Naive B cell (primary cell): Measurements from ENCODE around the gene RPUSD1. TPM values are rescaled to one million over a fixed set of nuclear protein-coding genes. Genes with fewer than 3 reads are reported as not detected.

ENCODE experiments used
- ATAC-seq, 2 donors: fragments of 150-1000 bp; cut with Tn5 transposase; 2 replicates each; pipeline ENCODE4 v1.10.0; 2021; ENCODE audit warnings: low read depth in 2 of 2, mild to moderate bottlenecking in 2 of 2, moderate library complexity in 2 of 2
- DNase-seq: peaks from one replicate; pipeline ENCODE4 v3.0.0; 2022
- H3K27ac Mint-ChIP-seq, 6 donors: one replicate each; pipeline ENCODE4 v1.8.0; 2020 to 2022; ENCODE audit warnings: mild to moderate bottlenecking in 6 of 6, mixed read lengths in 6 of 6, moderate library complexity in 5 of 6, inconsistent platforms in 2 of 6
- H3K27me3 Mint-ChIP-seq, 3 donors: one replicate each; pipeline ENCODE4 v1.8.0; 2021 to 2022; ENCODE audit warnings: mixed read lengths in 3 of 3, mild to moderate bottlenecking in 1 of 3
- H3K36me3 Mint-ChIP-seq, 2 donors: one replicate each; pipeline ENCODE4 v1.8.0; 2020 to 2022; ENCODE audit warnings: mixed read lengths in 2 of 2, inconsistent platforms in 1 of 2, mild to moderate bottlenecking in 1 of 2
- H3K4me1 Mint-ChIP-seq, 3 donors: one replicate each; pipeline ENCODE4 v1.8.0; 2020 to 2022; ENCODE audit warnings: mixed read lengths in 3 of 3, inconsistent platforms in 1 of 3, mild to moderate bottlenecking in 1 of 3, moderate library complexity in 1 of 3
- H3K4me3 Mint-ChIP-seq, 8 donors: one replicate each; pipeline ENCODE4 v1.8.0; 2020 to 2022; ENCODE audit warnings: mild to moderate bottlenecking in 8 of 8, mixed read lengths in 8 of 8, moderate library complexity in 8 of 8, inconsistent platforms in 2 of 8
- H3K9me3 Mint-ChIP-seq, 7 donors: one replicate each; pipeline ENCODE4 v1.8.0; 2020 to 2022; ENCODE audit warnings: mixed read lengths in 7 of 7, mild to moderate bottlenecking in 5 of 7, inconsistent platforms in 2 of 7, moderate library complexity in 1 of 7
- polyA plus RNA-seq, 6 donors: library from polyadenylated mRNA; unstranded; fragments of 300-500 nt; fragmentation: Illumina TruSeq; gene quantifications; one replicate each; pipeline ENCODE4 v1.2.3, GENCODE V29; 2021; ENCODE audit warnings: low read depth in 6 of 6

RPUSD1 gene
- polyA plus RNA-seq, 6 donors from 2014 or later: 24.5 to 43.9 (median 33.7) TPM

DNA sequence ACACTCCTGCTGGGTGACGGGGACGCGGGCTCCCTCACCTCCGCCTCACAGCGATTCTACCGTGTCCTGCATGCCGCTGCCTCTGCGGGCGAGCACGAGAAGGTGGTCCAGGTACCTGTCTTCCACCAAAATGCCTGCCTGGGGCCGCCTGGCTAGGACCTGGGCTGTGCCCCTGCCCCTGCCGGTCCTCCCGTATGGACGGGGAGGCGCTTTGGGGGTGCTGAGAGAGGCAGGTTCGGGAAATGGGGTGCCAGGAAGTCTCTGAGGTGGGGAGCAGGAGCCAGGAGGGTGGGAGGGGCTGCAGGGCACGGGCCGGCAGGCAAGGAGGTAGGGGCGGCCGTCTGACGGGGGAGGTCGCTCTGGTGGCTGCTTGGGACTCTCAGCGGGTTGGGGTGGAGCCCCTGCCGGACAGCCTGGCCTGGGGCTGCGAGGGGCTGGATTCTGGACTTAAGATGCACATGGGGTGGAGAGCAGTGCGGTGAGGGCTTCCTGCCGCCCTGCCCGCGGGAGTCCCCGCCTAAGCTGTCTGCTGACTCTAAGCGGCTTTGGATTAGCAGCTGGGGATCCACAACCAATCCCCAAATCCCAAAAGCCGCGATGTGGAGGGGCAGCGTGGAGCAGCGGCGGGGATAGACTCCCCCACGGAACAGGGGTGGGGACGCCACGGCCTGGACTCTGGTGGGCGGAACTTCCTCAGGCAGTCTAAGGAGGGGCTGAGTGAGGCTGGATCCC lies 6.1 kb upstream of the RPUSD1 start:
- Mint-ChIP-seq H3K4me3 (peak overlapping the region in 1 of 8 donors; percentile 20), H3K27ac (no peak overlapping the region), H3K27me3 (peaks cover 0 to 16% (median 8%) of the 10 kb centered on the region in 3 donors), H3K4me1 (peaks cover 0 to 5% (median 5%) of the 10 kb centered on the region in 3 donors), H3K36me3 (peaks cover 0 to 16% of the 10 kb centered on the region in 2 donors), H3K9me3 (peaks cover 0 to 3% (median 0%) of the 10 kb centered on the region in 7 donors)
- DNase-seq (no peak), ATAC-seq (no peak)

DNA sequence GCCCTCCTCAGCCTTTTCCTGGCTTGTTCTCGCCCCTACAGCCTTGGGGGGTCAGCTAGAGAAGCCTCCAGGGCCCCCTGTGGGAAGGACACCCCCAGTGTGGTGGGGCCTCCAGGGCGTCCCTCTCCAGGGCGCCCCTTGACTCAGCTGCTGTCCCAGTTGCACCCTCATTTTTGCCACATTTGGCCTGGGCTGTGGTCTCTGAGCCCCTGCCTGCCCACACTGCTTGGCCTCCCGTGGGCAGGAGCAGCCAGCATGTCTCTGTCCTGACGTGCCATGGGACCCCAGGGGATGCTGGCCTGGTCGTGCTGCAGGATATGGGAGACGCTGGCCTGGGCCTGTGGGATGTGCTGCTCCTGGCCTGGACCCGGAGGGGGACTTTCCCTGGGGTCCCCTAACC lies 5.2 kb upstream of the RPUSD1 start:
- peaks cover 0 to 5% (median 5%) of the 10 kb centered on the region in 3 donors for H3K4me1 Mint-ChIP-seq
- DNase-seq (no peak), ATAC-seq (no peak)
- H3K27me3 Mint-ChIP-seq: peaks cover 0 to 8% (median 8%) of the 10 kb centered on the region in 3 donors
- H3K4me3 Mint-ChIP-seq: no peak overlapping the region
- peaks cover 0 to 3% (median 0%) of the 10 kb centered on the region in 7 donors for H3K9me3 Mint-ChIP-seq
- H3K27ac Mint-ChIP-seq: no peak overlapping the region
- H3K36me3 Mint-ChIP-seq: peaks cover 0 to 16% of the 10 kb centered on the region in 2 donors

DNA sequence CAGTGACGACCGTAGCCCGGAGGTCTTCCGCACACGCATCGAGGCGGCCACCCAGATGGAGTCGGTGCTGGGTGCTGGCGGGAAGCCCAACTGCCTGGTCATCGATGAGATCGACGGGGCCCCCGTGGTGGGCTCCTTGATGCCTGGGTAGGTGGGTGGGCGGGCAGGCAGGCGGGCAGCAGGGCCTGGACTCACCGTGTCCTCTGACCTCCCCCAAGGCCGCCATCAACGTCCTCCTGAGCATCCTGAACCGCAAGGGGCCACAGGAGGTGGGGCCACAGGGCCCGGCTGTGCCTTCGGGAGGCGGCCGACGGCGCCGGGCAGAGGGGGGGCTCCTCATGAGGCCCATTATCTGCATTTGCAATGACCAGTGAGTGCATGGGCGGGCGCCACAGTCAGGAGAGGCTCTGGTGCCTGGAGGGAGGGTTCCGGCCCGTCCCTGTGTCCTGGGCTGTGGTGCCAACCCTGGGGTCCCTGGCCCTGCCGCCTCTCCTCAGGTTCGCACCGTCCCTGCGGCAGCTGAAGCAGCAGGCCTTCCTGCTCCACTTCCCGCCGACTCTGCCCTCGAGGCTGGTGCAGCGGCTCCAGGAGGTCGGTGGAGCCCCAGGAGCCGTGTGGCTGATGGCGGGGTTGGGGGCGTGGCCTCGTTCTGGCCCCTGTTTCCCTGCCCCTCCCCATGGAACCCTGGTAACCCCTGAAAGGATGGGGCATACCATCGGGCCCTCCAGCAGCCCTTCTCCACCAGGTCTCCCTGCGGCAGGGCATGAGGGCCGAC lies 4.2 kb upstream of the RPUSD1 start:
- Mint-ChIP-seq H3K4me3 (no peak overlapping the region), H3K9me3 (no peaks in the 10 kb centered on the region), H3K36me3 (peaks cover 0 to 8% of the 10 kb centered on the region in 2 donors), H3K27ac (no peak overlapping the region), H3K27me3 (no peaks in the 10 kb centered on the region), H3K4me1 (peaks cover 0 to 5% (median 5%) of the 10 kb centered on the region in 3 donors)
- DNase-seq (no peak), ATAC-seq (no peak)

DNA sequence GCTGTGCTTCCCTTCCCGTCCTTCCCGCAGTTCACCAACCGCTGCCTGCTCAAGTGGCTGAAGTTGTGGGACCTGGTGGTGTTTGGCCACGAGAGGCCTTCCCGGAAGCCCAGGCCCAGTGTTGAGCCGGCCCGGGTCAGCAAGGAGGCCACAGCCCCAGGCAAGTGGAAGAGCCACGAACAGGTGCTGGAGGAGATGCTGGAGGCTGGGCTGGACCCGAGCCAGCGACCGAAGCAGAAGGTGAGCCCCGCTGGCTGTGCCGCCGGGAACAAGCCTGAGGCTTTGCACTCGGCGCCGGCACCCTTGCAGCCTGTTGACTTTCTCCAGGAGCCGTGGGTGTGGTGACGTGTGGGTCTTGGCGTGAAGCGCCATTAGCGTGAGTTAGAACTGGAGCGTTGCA lies 3.0 kb upstream of the RPUSD1 start:
- ATAC-seq (no peak), DNase-seq (no peak)
- Mint-ChIP-seq H3K4me3 (peak overlapping the region in 1 of 8 donors; percentile 78), H3K27ac (peak overlapping the region in 1 of 6 donors; percentile 59), H3K36me3 (peaks cover 0 to 8% of the 10 kb centered on the region in 2 donors), H3K27me3 (no peaks in the 10 kb centered on the region), H3K4me1 (peaks cover 3 to 5% (median 5%) of the 10 kb centered on the region in 3 donors), H3K9me3 (no peaks in the 10 kb centered on the region)

DNA sequence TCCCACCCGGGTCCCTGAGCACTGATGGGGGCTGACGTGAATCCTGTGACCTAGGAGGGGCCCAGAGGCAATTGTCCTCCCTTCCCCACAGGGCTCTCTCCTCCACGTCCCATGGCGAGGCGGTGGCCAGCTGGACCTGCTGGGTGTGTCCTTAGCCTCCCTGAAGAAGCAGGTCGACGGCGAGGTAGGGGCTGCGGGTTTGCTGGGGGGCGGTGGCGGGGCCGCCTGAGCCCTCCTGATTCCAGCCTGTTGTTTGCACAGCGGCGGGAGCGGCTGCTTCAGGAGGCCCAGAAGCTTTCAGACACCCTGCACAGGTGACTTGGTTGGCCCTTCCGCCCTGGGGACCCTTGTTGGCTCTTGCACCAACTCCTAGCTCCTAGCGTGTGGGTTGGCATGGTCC lies 1.9 kb upstream of the RPUSD1 start:
- Mint-ChIP-seq H3K4me1 (peaks cover 3 to 7% (median 5%) of the 10 kb centered on the region in 3 donors), H3K27me3 (no peaks in the 10 kb centered on the region), H3K27ac (peak overlapping the region in 1 of 6 donors; percentile 57), H3K4me3 (peak overlapping the region; percentile 32 to 75 (median 58)), H3K9me3 (no peaks in the 10 kb centered on the region), H3K36me3 (peaks cover 0 to 8% of the 10 kb centered on the region in 2 donors)
- DNase-seq (no peak), ATAC-seq (no peak)

DNA sequence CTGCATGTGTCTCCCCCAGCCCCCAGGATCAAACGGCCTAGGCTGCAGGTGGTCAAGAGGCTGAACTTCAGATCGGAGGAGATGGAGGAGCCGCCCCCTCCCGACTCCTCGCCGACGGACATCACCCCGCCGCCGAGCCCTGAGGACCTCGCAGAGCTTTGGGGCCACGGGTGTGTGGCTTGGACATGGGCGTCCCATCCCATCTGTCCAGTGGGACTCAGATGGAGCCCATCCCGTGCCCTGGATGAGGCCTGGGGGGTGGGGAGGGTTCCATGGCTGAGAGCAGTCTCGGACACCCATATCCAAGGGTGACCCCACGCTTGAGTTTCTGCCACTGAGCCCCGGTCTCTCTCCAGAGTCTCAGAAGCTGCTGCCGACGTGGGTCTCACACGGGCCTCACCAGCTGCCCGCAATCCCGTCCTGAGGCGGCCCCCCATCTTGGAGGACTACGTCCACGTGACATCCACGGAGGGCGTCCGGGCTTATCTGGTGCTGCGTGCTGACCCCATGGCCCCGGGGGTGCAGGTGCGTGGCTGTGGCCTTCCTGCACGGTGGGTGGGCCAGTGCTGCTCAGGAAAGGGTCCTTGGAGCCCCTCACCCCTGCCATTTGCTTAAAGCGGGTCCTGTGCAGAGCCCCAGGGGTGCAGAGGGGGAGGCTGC lies 1.1 kb upstream of the RPUSD1 start:
- Mint-ChIP-seq H3K9me3 (no peaks in the 10 kb centered on the region), H3K27me3 (no peaks in the 10 kb centered on the region), H3K27ac (no peak overlapping the region), H3K36me3 (peaks cover 0 to 8% of the 10 kb centered on the region in 2 donors), H3K4me1 (peaks cover 5 to 11% (median 7%) of the 10 kb centered on the region in 3 donors), H3K4me3 (peak overlapping the region in 7 of 8 donors; percentile 41 to 81 (median 53))
- DNase-seq (no peak), ATAC-seq (no peak)

DNA sequence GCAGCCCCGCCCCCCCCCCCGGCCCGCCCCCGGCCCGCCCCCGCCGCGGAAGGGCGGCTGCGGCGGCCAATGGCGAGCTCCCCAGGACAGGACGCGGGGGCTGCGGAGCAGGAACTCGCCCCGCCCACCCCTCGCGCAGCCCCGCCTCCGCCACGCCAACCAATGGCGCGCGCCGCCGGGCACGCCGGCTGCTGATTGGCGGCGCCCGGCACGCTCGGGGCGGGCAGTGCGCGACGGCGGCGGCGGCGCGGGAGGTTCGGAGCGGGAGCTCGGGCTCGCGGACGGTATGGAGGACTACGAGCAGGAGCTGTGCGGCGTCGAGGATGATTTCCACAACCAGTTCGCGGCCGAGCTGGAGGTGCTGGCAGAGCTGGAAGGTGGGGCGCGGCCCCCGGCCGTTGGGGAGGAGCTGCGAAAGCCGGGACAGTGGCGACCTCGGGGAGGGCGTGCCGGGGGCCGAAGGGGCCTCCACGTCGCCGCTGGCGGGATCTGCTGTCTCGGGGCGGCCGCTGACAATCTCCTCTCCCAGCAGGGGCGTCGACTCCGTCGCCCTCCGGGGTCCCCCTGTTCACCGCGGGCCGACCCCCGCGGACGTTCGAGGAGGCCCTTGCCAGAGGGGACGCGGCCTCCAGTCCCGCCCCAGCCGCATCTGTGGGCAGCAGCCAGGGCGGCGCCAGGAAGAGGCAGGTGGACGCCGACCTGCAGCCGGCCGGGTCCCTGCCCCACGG lies 382 bp upstream of the RPUSD1 start, which contains the start of gene CHTF18:
Gene CHTF18 (plus strand): TSS at position 222 of the 728 bp plus-strand sequence. CDS start 65 bp downstream, at position 287.
- H3K27ac Mint-ChIP-seq: peak within 1 kb of the TSS in 3 of 6 donors; percentile 44 to 63 (median 56)
- peak within 1 kb of the TSS; percentile 79 to 92 (median 86) for H3K4me3 Mint-ChIP-seq
- peaks cover 0 to 8% of the 10 kb centered on the region in 2 donors for H3K36me3 Mint-ChIP-seq
- H3K4me1 Mint-ChIP-seq: peaks cover 5 to 11% (median 7%) of the 10 kb centered on the region in 3 donors
- DNase-seq (peak; percentile 93), ATAC-seq (peak; percentile 94)
- no peaks in the 10 kb centered on the region for H3K9me3 Mint-ChIP-seq
- no peaks in the 10 kb centered on the region for H3K27me3 Mint-ChIP-seq

DNA sequence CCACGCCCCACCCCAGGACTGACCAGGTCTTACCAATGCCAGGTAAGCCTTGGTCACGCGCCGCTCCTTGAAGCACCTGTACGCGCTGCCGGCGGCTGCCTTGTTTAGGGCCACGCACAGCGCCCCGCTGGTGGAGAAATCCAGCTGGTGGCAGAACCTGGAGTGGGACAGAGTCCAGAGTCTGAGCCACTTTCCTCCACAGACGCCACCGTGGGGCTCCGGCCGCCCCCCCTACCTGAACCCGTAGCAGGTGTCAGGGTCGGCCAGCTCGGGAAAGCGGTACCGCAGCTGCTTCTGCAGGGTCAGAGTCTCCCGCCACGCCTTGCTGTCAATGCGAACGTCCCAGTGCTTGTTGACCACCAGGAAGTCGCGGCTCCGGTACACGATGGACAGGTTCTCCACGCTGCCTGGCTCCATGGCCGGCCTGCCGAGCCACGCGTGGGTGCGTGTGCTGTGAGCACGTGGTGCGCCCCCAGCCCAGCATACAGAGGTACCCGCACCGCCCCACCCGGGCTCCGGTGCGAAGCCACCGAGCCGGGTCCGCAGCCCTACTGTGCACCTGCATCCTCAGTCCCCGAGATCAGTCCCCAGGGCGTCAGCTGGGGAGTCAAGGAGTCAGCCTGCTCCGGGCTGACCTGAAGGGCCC lies 737 bp downstream of the RPUSD1 start:
- H3K9me3 Mint-ChIP-seq: no peaks in the 10 kb centered on the region
- ATAC-seq (no peak), DNase-seq (no peak)
- peak overlapping the region; percentile 79 to 91 (median 86) for H3K4me3 Mint-ChIP-seq
- no peaks in the 10 kb centered on the region for H3K27me3 Mint-ChIP-seq
- peak overlapping the region in 2 of 6 donors; percentile 44 to 56 for H3K27ac Mint-ChIP-seq
- peaks cover 5 to 11% (median 7%) of the 10 kb centered on the region in 3 donors for H3K4me1 Mint-ChIP-seq
- H3K36me3 Mint-ChIP-seq: peaks cover 0 to 8% of the 10 kb centered on the region in 2 donors

DNA sequence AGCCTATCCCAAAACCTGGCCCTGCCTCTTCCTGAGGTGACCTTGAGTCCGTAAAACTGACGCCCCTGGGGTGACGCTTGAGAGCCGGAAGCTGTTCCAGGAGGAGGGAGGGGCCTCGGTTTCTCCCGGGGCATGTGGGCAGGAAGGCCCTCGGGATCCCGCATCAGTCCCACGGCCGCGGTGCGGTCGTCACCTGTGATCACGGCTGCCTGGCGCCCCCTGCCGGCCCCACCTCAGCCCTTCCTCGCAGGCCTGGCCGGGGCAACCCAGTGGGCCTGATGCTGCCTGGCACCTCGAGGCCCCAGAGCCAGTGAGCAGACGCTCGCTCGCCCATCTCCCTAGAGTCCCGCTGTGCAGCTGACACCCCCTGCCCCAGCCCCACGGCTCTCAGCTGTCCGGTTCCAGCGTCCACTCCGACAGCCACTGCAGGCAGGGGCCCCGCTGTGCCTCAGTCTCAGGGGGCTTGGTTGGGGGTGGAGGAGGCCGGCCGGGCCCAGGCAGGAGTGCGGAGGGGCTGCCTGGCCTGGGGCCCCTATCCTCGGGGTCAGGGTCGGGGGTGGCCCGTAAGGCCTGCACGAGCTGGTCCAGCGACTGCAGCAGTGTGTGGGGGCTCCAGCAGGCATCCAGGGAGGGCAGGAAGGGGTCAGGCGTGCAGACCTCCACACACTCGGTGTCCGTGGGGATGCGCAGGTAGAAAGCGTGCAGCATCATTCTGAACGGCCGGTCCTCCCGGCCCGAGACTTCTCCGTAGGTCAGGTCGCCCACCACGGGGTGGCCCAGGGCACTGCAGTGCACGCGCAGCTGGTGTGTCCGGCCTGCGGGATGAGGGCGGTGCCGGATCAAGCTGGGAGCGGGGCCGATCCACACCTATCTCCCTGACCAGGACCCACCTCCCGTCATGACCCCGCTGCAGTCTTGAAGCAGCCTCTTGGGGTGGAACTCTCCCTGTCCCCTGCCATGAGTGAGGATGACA lies 2.3 kb downstream of the RPUSD1 start:
- peak overlapping the region; percentile 64 to 91 (median 82) for H3K4me3 Mint-ChIP-seq

DNA sequence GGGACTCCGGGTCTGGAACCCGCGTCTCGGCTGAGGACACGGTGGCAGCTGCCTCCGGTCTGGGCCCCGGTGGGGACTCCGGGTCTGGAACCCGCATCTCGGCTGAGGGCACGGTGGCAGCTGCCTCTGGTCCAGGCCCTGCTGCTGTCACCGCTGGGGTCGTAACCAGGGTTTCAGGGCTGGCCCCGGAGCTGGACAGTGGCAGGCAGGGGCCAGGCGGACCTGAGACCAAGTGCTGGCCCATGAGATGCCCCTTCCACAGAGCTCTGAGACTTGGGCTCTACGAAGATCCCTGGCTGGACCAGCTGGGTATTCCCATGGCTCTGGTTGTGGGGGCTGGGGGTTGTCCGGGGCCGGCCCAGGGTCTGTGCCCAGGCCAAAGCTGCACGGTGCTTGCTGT lies 3.8 kb downstream of the RPUSD1 start:
- peaks cover 0 to 7% (median 6%) of the 10 kb centered on the region in 3 donors for H3K4me1 Mint-ChIP-seq
- H3K9me3 Mint-ChIP-seq: no peaks in the 10 kb centered on the region
- H3K36me3 Mint-ChIP-seq: no peaks in the 10 kb centered on the region
- H3K27me3 Mint-ChIP-seq: peaks cover 0 to 10% (median 0%) of the 10 kb centered on the region in 3 donors
- no peak for ATAC-seq
- H3K27ac Mint-ChIP-seq: no peak overlapping the region
- no peak for DNase-seq
- H3K4me3 Mint-ChIP-seq: peak overlapping the region in 2 of 8 donors; percentile 54 to 65

More for the DNA sequence above, 2.3 kb downstream of the RPUSD1 start:
- Mint-ChIP-seq H3K9me3 (no peaks in the 10 kb centered on the region), H3K27me3 (no peaks in the 10 kb centered on the region), H3K27ac (peak overlapping the region in 1 of 6 donors; percentile 60), H3K4me1 (peaks cover 0 to 7% (median 6%) of the 10 kb centered on the region in 3 donors), H3K36me3 (no peaks in the 10 kb centered on the region)
- ATAC-seq: peak; percentile 20 to 22
- peak; percentile 68 for DNase-seq

DNA sequence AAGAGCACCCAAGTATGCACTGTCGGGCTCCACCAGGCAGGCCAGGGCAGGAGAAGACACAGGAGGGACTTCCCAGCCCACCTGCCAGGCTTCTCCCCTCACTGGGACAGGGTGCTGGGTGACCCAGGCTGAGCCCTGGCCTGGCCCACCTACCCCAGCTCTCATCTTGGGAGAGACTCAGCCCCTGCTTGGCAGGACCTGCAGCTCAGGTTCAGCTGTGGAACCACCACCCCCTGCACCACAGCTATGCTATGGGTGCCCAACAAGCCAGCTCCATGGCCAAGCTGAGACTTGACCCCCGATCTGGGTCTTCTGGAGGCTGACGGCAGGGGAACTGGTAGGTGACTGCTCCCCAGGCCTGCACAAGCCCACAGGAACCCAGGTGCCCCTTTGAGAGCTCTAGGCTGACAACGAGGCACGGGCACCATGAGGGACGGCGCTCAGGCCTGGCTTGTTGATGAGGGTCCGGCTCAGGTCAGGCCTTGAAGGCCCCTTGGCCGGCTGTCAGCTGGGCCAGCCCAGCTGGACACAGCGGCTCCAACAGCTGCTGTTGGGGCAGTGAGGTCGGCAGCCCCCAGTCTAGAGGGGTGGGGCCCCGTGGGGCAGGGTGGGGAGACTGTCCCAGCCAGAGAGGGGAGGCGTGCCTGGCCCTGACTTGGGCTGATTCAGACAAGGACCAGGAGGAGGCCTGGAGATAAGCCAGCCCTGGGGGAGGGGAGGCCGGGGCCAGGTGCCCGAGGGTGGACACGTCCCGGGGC lies 4.6 kb downstream of the RPUSD1 start:
- Mint-ChIP-seq H3K27ac (no peak overlapping the region), H3K36me3 (no peaks in the 10 kb centered on the region), H3K4me1 (peaks cover 0 to 7% (median 6%) of the 10 kb centered on the region in 3 donors), H3K27me3 (peaks cover 0 to 10% (median 0%) of the 10 kb centered on the region in 3 donors), H3K9me3 (no peaks in the 10 kb centered on the region), H3K4me3 (no peak overlapping the region)
- no peak for ATAC-seq
- no peak for DNase-seq
